DND-41 (cell line): ENCODE measurements around the gene SYNM.

Experiments
- CTCF ChIP-seq: IDR thresholded peaks from 2 replicates; pipeline ENCODE4 v1.5.1; 2012; ENCODE audit warnings: borderline replicate concordance, low read length, moderate library complexity, mild to moderate bottlenecking; ENCODE audit not compliant: poor library complexity, severe bottlenecking; ENCODE audit errors: extremely low read depth
- EZH2 ChIP-seq: IDR thresholded peaks from 3 replicates; pipeline ENCODE4 v1.6.1; 2012; ENCODE audit warnings: borderline replicate concordance, low read depth, mild to moderate bottlenecking, moderate library complexity, low read length, inconsistent platforms; ENCODE audit not compliant: severe bottlenecking

DNA sequence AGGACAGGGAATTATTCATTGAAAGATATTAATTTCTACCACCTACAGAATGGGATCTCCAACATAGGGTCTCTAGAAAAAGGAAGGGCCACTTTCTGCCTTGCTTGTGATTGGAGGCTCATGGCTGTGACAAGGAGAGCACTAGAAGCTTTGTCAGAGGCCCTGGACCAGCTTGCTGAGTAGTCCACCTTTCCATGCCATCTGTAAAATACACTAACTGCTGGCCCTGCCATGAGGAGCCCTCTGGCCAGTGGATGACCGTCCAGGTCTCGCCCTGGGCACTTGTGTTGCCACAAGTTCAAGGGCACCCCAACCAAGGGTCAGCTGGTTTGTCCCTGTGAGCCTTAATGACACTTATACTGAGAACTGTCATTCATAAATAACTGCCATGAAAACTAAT lies 1.6 kb upstream of the SYNM start:
- TF ChIP-seq CTCF (no peak), EZH2 (no peak)
